OCI-LY3 (cell line): ENCODE data around the gene NR2C2.

Experiments
- H2AFZ ChIP-seq: fragments of 200-600, 300-600 bp; shearing (Covaris generic); 2 replicates; pipeline ENCODE4 v1.6.0; 2014; ENCODE audit warnings: antibody characterized with exemption, low read depth, low read length
- H3K27ac ChIP-seq: fragments of 200-600, 300-600 bp; sonication (generic); 2 replicates; pipeline ENCODE4 v1.5.1; 2014; ENCODE audit warnings: mild to moderate bottlenecking, low read length, moderate library complexity, mixed read lengths
- H3K27me3 ChIP-seq: fragments of 200-600, 300-600 bp; sonication (generic); 2 replicates; pipeline ENCODE4 v1.6.1; 2014; ENCODE audit warnings: low read depth, low read length, mixed read lengths
- H3K36me3 ChIP-seq: fragments of 200-600, 300-600 bp; sonication (generic); replicated peaks from 2 replicates; pipeline ENCODE3; 2014; ENCODE audit warnings: low read depth, low read length, mixed read lengths
- H3K4me1 ChIP-seq: fragments of 300-600, 200-600 bp; sonication (generic); 2 replicates; pipeline ENCODE4 v1.6.1; 2014; ENCODE audit warnings: low read length, mixed read lengths
- H3K4me2 ChIP-seq: fragments of 200-600, 300-600 bp; sonication (generic); 2 replicates; pipeline ENCODE4 v1.6.1; 2014; ENCODE audit warnings: low read length, mixed read lengths
- H3K4me3 ChIP-seq: fragments of 300-600, 200-600 bp; sonication (generic); 2 replicates; pipeline ENCODE4 v1.5.1; 2014; ENCODE audit warnings: antibody characterized with exemption, mild to moderate bottlenecking, low read length, moderate library complexity
- H3K79me2 ChIP-seq: fragments of 300-600, 200-600 bp; shearing (Covaris generic); 2 replicates; pipeline ENCODE4 v1.6.1; 2014; ENCODE audit warnings: mild to moderate bottlenecking, low read length, mixed read lengths
- H3K9ac ChIP-seq: fragments of 300-600, 200-600 bp; shearing (Covaris generic); 2 replicates; pipeline ENCODE4 v1.6.0; 2014; ENCODE audit warnings: mild to moderate bottlenecking, low read length, moderate library complexity
- H3K9me3 ChIP-seq: fragments of 200-600, 300-600 bp; shearing (Covaris generic); 2 replicates; pipeline ENCODE4 v1.6.1; 2014; ENCODE audit warnings: low read length, mixed read lengths; ENCODE audit not compliant: insufficient read depth
- H4K20me1 ChIP-seq: fragments of 200-600, 300-600 bp; sonication (generic); 2 replicates; pipeline ENCODE4 v1.6.1; 2016; ENCODE audit warnings: low read length, mixed read lengths; ENCODE audit not compliant: insufficient read depth
- EZH2phosphoT487 ChIP-seq: fragments of 200-600 bp; shearing (Covaris generic); IDR thresholded peaks from 2 replicates; pipeline ENCODE4 v1.6.1; 2018; ENCODE audit warnings: antibody characterized with exemption, mixed run types, low read depth
- TF ChIP-seq, protein P1 (sequence below): fragments of 200-600, 300-600 bp; sonication (generic); IDR thresholded peaks from 2 replicates; pipeline ENCODE4 v1.5.1; 2014; ENCODE audit warnings: antibody characterized with exemption, low read length, low read depth

Gene NR2C2

DNA sequence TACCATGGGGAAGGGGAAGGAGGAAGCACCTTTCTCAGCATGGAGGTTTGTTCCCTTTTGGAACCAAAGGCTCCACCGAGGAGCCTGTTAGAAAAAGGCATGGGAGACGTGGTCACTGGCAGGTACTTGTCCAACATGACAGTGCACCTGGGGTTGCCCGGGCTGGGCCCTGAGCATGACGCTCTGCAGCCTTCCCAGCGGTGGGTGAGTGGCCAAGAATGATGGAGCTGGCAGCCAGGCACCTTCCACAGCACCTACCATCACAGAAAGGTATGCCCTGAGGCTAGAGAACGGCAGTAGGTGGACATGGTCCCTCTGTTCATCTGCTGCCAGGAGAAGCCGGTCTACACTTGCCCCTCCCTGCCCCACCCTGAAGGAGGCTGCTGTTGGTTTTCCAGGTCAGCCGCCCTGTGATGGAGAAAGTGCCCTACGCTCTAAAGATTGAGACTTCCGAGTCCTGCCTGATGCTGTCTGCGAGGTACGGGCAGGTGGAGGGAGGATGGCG lies 29.0 kb upstream of the NR2C2 start:
- no peak overlapping the region for H3K27ac ChIP-seq
- no peaks in the 10 kb centered on the region for H3K36me3 ChIP-seq
- TF ChIP-seq, protein P1, sequence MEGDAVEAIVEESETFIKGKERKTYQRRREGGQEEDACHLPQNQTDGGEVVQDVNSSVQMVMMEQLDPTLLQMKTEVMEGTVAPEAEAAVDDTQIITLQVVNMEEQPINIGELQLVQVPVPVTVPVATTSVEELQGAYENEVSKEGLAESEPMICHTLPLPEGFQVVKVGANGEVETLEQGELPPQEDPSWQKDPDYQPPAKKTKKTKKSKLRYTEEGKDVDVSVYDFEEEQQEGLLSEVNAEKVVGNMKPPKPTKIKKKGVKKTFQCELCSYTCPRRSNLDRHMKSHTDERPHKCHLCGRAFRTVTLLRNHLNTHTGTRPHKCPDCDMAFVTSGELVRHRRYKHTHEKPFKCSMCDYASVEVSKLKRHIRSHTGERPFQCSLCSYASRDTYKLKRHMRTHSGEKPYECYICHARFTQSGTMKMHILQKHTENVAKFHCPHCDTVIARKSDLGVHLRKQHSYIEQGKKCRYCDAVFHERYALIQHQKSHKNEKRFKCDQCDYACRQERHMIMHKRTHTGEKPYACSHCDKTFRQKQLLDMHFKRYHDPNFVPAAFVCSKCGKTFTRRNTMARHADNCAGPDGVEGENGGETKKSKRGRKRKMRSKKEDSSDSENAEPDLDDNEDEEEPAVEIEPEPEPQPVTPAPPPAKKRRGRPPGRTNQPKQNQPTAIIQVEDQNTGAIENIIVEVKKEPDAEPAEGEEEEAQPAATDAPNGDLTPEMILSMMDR: no peak
- TF ChIP-seq EZH2phosphoT487: no peak
- H3K27me3 ChIP-seq: peaks cover 22% of the 10 kb centered on the region
- no peaks in the 10 kb centered on the region for H4K20me1 ChIP-seq
- H3K9me3 ChIP-seq: no peaks in the 10 kb centered on the region
- H3K4me1 ChIP-seq: no peaks in the 10 kb centered on the region
- H2AFZ ChIP-seq: no peak overlapping the region
- H3K4me3 ChIP-seq: no peak overlapping the region
- no peak overlapping the region for H3K9ac ChIP-seq
- H3K4me2 ChIP-seq: no peak overlapping the region
- no peaks in the 10 kb centered on the region for H3K79me2 ChIP-seq

DNA sequence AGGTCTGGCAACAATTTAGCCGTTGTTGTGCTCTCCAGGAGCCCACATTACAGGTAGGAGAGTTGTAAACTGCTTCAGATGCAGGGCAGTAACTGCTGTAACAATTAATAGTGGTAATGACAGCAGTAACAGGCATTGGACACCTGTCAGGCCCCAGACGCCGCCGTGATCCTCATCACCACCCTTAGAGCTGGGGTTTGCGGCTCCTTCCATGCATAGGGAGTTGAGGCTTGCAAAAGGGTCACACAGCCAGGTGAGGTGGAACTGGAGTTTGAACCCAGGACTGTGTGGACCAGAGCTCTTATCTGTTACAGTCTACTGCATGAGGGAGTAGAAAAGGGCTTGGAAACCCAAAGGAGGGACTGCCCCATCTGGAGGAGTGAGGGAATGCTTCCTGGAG lies 26.8 kb upstream of the NR2C2 start:
- Histone ChIP-seq H3K4me2 (peak overlapping the region; percentile 29; the same call in 1 of the 2 replicates), H3K27me3 (peaks cover 35% of the 10 kb centered on the region), H3K4me1 (peaks cover 3% of the 10 kb centered on the region; the same call in 1 of the 2 replicates), H3K27ac (no peak overlapping the region), H2AFZ (peak overlapping the region; percentile 53; the same call in 1 of the 2 replicates), H4K20me1 (no peaks in the 10 kb centered on the region), H3K79me2 (no peaks in the 10 kb centered on the region), H3K9ac (no peak overlapping the region), H3K36me3 (no peaks in the 10 kb centered on the region), H3K9me3 (no peaks in the 10 kb centered on the region), H3K4me3 (no peak overlapping the region)
- TF ChIP-seq, protein P1: no peak
- no peak for TF ChIP-seq EZH2phosphoT487

DNA sequence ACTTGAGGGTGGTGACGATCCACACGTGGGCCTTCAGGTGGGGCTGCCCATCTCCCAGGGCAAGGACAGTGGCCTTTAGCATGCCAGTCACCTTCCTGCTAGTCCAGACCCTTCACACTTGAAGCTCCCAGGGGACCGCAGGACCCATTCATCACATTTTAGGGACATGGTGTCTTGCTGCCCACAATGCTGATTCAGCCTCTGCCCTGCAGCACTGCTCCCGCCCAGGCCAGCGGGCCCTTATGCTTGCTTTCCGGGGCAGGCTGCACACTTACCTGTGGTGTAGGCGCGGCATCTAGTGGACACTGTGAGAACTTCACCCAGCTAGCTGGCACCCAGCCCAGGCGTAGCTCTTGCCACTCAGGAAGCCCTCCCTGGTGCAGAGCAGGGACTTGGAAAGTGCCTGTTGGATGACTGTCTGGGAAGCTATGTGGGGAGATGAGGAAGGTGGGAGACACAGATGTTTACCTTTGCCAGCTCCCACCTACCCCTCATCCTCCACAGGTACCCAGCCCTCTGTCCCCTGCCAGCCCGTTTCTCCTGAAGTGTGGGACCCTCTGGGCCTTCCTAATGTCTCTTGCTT lies 26.3 kb upstream of the NR2C2 start:
- H3K27me3 ChIP-seq: peaks cover 32% of the 10 kb centered on the region
- no peaks in the 10 kb centered on the region for H3K79me2 ChIP-seq
- H2AFZ ChIP-seq: peak overlapping the region; percentile 53; the same call in 1 of the 2 replicates
- H4K20me1 ChIP-seq: no peaks in the 10 kb centered on the region
- peak overlapping the region; percentile 29 for H3K4me2 ChIP-seq
- no peak overlapping the region for H3K9ac ChIP-seq
- H3K4me3 ChIP-seq: no peak overlapping the region
- no peak overlapping the region for H3K27ac ChIP-seq
- H3K36me3 ChIP-seq: no peaks in the 10 kb centered on the region
- H3K4me1 ChIP-seq: peaks cover 3% of the 10 kb centered on the region; the same call in 1 of the 2 replicates
- no peaks in the 10 kb centered on the region for H3K9me3 ChIP-seq
- TF ChIP-seq, protein P1: peak; percentile 97
- no peak for TF ChIP-seq EZH2phosphoT487

DNA sequence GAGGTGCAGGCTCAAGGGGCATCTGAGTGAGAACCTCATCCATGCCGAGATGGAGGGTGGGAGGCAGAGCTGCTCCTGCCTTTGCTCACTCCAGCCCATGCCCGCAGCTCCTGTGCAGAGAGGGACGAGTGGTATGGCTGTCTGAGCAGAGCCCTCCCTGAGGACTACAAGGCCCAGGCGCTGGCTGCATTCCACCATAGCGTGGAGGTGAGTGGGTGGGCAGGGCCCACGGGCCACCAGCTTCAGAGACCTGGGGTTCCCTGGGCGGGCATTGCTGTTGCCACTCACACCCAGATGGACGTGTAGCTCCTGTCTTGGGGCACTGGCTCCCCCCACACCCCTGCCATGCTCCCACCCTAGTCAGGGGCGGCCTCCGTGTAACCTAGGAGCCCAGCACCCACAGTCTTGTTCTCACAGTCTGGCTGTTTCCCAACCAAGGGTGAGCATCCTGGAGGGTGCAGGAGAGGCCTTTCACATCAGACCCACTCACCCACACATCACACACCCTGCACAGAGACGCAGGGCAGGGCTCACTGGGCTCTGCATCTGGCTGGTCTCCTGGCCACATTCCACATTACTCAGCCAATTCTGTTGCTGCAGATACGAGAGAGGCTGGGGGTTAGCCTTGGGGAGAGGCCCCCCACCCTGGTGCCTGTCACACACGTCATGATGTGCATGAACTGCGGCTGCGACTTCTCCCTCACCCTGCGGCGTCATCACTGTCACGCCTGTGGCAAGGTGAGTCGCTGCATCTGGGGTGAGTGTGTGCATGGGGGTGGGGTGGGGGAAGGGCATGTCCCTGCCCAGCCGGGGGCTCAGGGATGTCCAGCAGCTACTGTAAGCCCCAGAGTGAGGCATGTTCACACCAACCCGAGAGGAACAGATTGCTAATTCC lies 25.3 kb upstream of the NR2C2 start:
- Histone ChIP-seq H3K4me1 (peaks cover 3% of the 10 kb centered on the region; the same call in 1 of the 2 replicates), H3K9me3 (no peaks in the 10 kb centered on the region), H3K27me3 (peaks cover 23% of the 10 kb centered on the region), H3K4me2 (no peak overlapping the region), H3K36me3 (no peaks in the 10 kb centered on the region), H2AFZ (no peak overlapping the region), H3K9ac (no peak overlapping the region), H3K27ac (no peak overlapping the region), H4K20me1 (no peaks in the 10 kb centered on the region), H3K79me2 (no peaks in the 10 kb centered on the region), H3K4me3 (no peak overlapping the region)
- TF ChIP-seq EZH2phosphoT487: no peak
- TF ChIP-seq, protein P1: no peak
